ENCODE results near the gene TTC39C. TPM values are rescaled to one million over a fixed set of nuclear protein-coding genes. Genes with fewer than 3 reads are reported as not detected.
"Not testable (repeated sequence)": the region's sequence is repeated elsewhere in the genome, so short reads cannot be mapped to it uniquely, and the experiment has no call there.

Gene TTC39C
- total RNA-seq, 1 experiment from 2014 or later = 24.7 TPM

- no peak overlapping the region for H2AFZ ChIP-seq (ENCODE audit: low read length)
- TF ChIP-seq EZH2phosphoT487 (IDR thresholded peaks at IDR 0.05; ENCODE audit: borderline replicate concordance, low read length) (no peak), EZH2 (IDR thresholded peaks at IDR 0.05; ENCODE audit: low read length, unreplicated experiment) (no peak), CTCF (conservative IDR thresholded peaks at IDR 0.05; ENCODE audit: low read depth, low read length) (no peak)
- H3K4me1 ChIP-seq (ENCODE audit: insufficient read depth, low read length) = peaks cover 50% of the 10 kb centered on the region
- no peaks in the 10 kb centered on the region for H3F3A ChIP-seq (ENCODE audit: low read length, unreplicated experiment)
- H3K27ac ChIP-seq (ENCODE audit: low read length) = peak overlapping the region; percentile 9
- no peak overlapping the region for H3K4me3 ChIP-seq (ENCODE audit: low read length)
- peak; percentile 49 for DNase-seq
- BruUV-seq (replicated peaks) = no TSS peak
- ChIA-PET POLR2A (ENCODE audit: unreplicated experiment) (interaction anchor here (0.7 kb wide), 1 partner anchor 418 kb away, joined by 4 read pairs; no protein-coding TSS in a partner anchor), CTCF (no interaction called here)
- H3K9ac ChIP-seq (ENCODE audit: low read length) = no peak overlapping the region
- no peaks in the 10 kb centered on the region for H3K9me2 ChIP-seq (replicated peaks; ENCODE audit: low read length)
- intact Hi-C loops (cut with micrococcal nuclease) = no loop called here
- ATAC-seq = peak; percentile 12
- H3K27me3 ChIP-seq (ENCODE audit: low read length) = no peaks in the 10 kb centered on the region
- no peaks in the 10 kb centered on the region for H4K20me1 ChIP-seq (ENCODE audit: low read length)
- H3K79me2 ChIP-seq (ENCODE audit: low read length) = peaks cover 54% of the 10 kb centered on the region
- peak overlapping the region; percentile 57 for H3K4me2 ChIP-seq (ENCODE audit: low read length)
- H3K9me3 ChIP-seq (ENCODE audit: low read length) = no peaks in the 10 kb centered on the region
- H3K36me3 ChIP-seq (ENCODE audit: low read depth, low read length) = no peaks in the 10 kb centered on the region
Observed at GRCh38 chr18:24026457-24026856, 11.9 kb downstream of the TTC39C start.

- H3K4me3 ChIP-seq (ENCODE audit: low read length) = no peak overlapping the region; the same call in 1 of the 2 replicates
- no peaks in the 10 kb centered on the region for H3K9me3 ChIP-seq (ENCODE audit: low read length)
- intact Hi-C loops (cut with micrococcal nuclease) = no loop called here
- TF ChIP-seq EZH2 (IDR thresholded peaks at IDR 0.05; ENCODE audit: low read length, unreplicated experiment) = no peak
- TF ChIP-seq CTCF (conservative IDR thresholded peaks at IDR 0.05; ENCODE audit: low read depth, low read length) = no peak
- TF ChIP-seq EZH2phosphoT487 (IDR thresholded peaks at IDR 0.05; ENCODE audit: borderline replicate concordance, low read length) = no peak
- H4K20me1 ChIP-seq (ENCODE audit: low read length) = no peaks in the 10 kb centered on the region
- H3K36me3 ChIP-seq (ENCODE audit: low read depth, low read length) = no peaks in the 10 kb centered on the region
- no TSS peak for BruUV-seq (replicated peaks)
- H3K27me3 ChIP-seq (ENCODE audit: low read length) = no peaks in the 10 kb centered on the region
- H3K9ac ChIP-seq (ENCODE audit: low read length) = 0 out of 2 replicates have a peak overlapping the region, but pooled peaks have one; percentile 8
- H3K4me2 ChIP-seq (ENCODE audit: low read length) = peak overlapping the region; percentile 57
- ChIA-PET CTCF (no interaction called here), POLR2A (ENCODE audit: unreplicated experiment) (no interaction called here)
- ATAC-seq (peak; percentile 76), DNase-seq (peak; percentile 84)
- no peak overlapping the region for H2AFZ ChIP-seq (ENCODE audit: low read length)
- peaks cover 52% of the 10 kb centered on the region for H3K79me2 ChIP-seq (ENCODE audit: low read length)
- peaks cover 42% of the 10 kb centered on the region for H3K4me1 ChIP-seq (ENCODE audit: insufficient read depth, low read length)
- no peaks in the 10 kb centered on the region for H3K9me2 ChIP-seq (replicated peaks; ENCODE audit: low read length)
- H3K27ac ChIP-seq (ENCODE audit: low read length) = peak overlapping the region; percentile 9
- no peaks in the 10 kb centered on the region for H3F3A ChIP-seq (ENCODE audit: low read length, unreplicated experiment)
Observed at GRCh38 chr18:24027156-24027827, 12.7 kb downstream of the TTC39C start.

- H3F3A ChIP-seq (ENCODE audit: low read length, unreplicated experiment); H3K27me3 ChIP-seq (ENCODE audit: low read length); ATAC-seq; H3K4me3 ChIP-seq (ENCODE audit: low read length); DNase-seq; H2AFZ ChIP-seq (ENCODE audit: low read length); POLR2A ChIA-PET (ENCODE audit: unreplicated experiment); H3K27ac ChIP-seq (ENCODE audit: low read length); intact Hi-C loops (cut with micrococcal nuclease); BruUV-seq (replicated peaks); H3K9me3 ChIP-seq (ENCODE audit: low read length); H4K20me1 ChIP-seq (ENCODE audit: low read length); H3K9ac ChIP-seq (ENCODE audit: low read length); H3K36me3 ChIP-seq (ENCODE audit: low read depth, low read length); H3K9me2 ChIP-seq (replicated peaks; ENCODE audit: low read length); CTCF ChIA-PET; H3K4me2 ChIP-seq (ENCODE audit: low read length): not testable (repeated sequence)
- peaks cover 29% of the 10 kb centered on the region for H3K4me1 ChIP-seq (ENCODE audit: insufficient read depth, low read length)
- peaks cover 41% of the 10 kb centered on the region for H3K79me2 ChIP-seq (ENCODE audit: low read length)
Observed at GRCh38 chr18:24028946-24029345, 14.4 kb downstream of the TTC39C start.

Data from PC-3 (cell line).